SK-N-SH treated with all-trans-retinoic acid at 6 μM for 48 hours (cell line): ENCODE measurements around the gene TBC1D8B.
"Not testable (repeated sequence)": the region's sequence is repeated elsewhere in the genome, so short reads cannot be mapped to it uniquely, and the experiment has no call there.

ENCODE experiments used
- ATAC-seq: fragments of 200-7000 bp; cut with Tn5 transposase; 3 replicates; pipeline ENCODE4 v1.9.1; 2020; ENCODE audit warnings: mild to moderate bottlenecking, moderate library complexity
- ARNTL ChIP-seq: fragments of 450-650 bp; formaldehyde crosslinking; IDR thresholded peaks from 2 replicates; pipeline ENCODE4 v1.5.0; 2020; ENCODE audit warnings: low read depth, mild to moderate bottlenecking, moderate library complexity, borderline replicate concordance
- BACH2 ChIP-seq: fragments of 250-450 bp; sonication (Bioruptor Pico); IDR thresholded peaks from 2 replicates; pipeline ENCODE4 v1.9.0; 2021; ENCODE audit warnings: mild to moderate bottlenecking, borderline replicate concordance
- CSDC2 ChIP-seq: fragments of 250-450 bp; sonication (Bioruptor Pico); IDR thresholded peaks from 2 replicates; pipeline ENCODE4 v1.5.0; 2020; ENCODE audit warnings: mild to moderate bottlenecking, moderate library complexity
- ESRRG ChIP-seq: fragments of 250-450 bp; sonication (Bioruptor Pico); IDR thresholded peaks from 2 replicates; pipeline ENCODE4 v1.6.1; 2021; ENCODE audit warnings: mild to moderate bottlenecking
- GLIS3 ChIP-seq: fragments of 250-450 bp; sonication (Bioruptor Pico); IDR thresholded peaks from 2 replicates; pipeline ENCODE4 v1.5.0; 2020; ENCODE audit warnings: mild to moderate bottlenecking, moderate library complexity
- ISL1 ChIP-seq: fragments of 250-450 bp; sonication (Bioruptor Pico); IDR thresholded peaks from 2 replicates; pipeline ENCODE4 v2.1.2; 2022; ENCODE audit warnings: mild to moderate bottlenecking, moderate library complexity
- OSR1 ChIP-seq: fragments of 250-450 bp; sonication (Bioruptor Pico); IDR thresholded peaks from 2 replicates; pipeline ENCODE4 v1.8.0; 2022; ENCODE audit warnings: moderate library complexity, mild to moderate bottlenecking, inconsistent platforms
- PPARA ChIP-seq: fragments of 250-450 bp; sonication (Bioruptor Pico); IDR thresholded peaks from 2 replicates; pipeline ENCODE4 v1.5.0; 2020; ENCODE audit warnings: mild to moderate bottlenecking, borderline replicate concordance
- RARB ChIP-seq: fragments of 250-450 bp; sonication (Bioruptor Pico); IDR thresholded peaks from 2 replicates; pipeline ENCODE4 v1.8.0; 2021; ENCODE audit warnings: mild to moderate bottlenecking, moderate library complexity
- SNAI2 ChIP-seq: fragments of 250-450 bp; sonication (Bioruptor Pico); IDR thresholded peaks from 2 replicates; pipeline ENCODE4 v1.5.0; 2020; ENCODE audit warnings: mild to moderate bottlenecking, moderate library complexity
- TCF4 ChIP-seq: fragments of 250-450 bp; sonication (Bioruptor Pico); IDR thresholded peaks from 2 replicates; pipeline ENCODE4 v1.8.0; 2021; ENCODE audit warnings: mild to moderate bottlenecking, moderate library complexity, borderline replicate concordance
- TOX ChIP-seq: fragments of 250-450 bp; sonication (Bioruptor Pico); IDR thresholded peaks from 2 replicates; pipeline ENCODE4 v1.8.0; 2021; ENCODE audit warnings: mild to moderate bottlenecking, moderate library complexity, borderline replicate concordance
- ZC3H10 ChIP-seq: fragments of 250-450 bp; sonication (Bioruptor Pico); IDR thresholded peaks from 2 replicates; pipeline ENCODE4 v1.5.1; 2021; ENCODE audit warnings: mild to moderate bottlenecking, moderate library complexity
- ZFP3 ChIP-seq: fragments of 250-450 bp; sonication (Bioruptor Pico); IDR thresholded peaks from 2 replicates; pipeline ENCODE4 v1.5.0; 2020; ENCODE audit warnings: mild to moderate bottlenecking, moderate library complexity
- ZNF565 ChIP-seq: fragments of 450-650 bp; formaldehyde crosslinking; conservative IDR thresholded peaks from 2 replicates; pipeline ENCODE4 v1.5.0; 2020; ENCODE audit warnings: low read depth, mild to moderate bottlenecking, moderate library complexity
- ZNF70 ChIP-seq: fragments of 450-650 bp; formaldehyde crosslinking; IDR thresholded peaks from 2 replicates; pipeline ENCODE4 v1.5.0; 2020; ENCODE audit warnings: mild to moderate bottlenecking, moderate library complexity
- ZNF8 ChIP-seq: fragments of 450-650 bp; formaldehyde crosslinking; IDR thresholded peaks from 2 replicates; pipeline ENCODE4 v1.5.0; 2020; ENCODE audit warnings: mild to moderate bottlenecking, moderate library complexity
- TF ChIP-seq, protein P1 (sequence below): fragments of 250-450 bp; sonication (Bioruptor Pico); IDR thresholded peaks from 2 replicates; pipeline ENCODE4 v1.5.0; 2020; ENCODE audit warnings: mild to moderate bottlenecking, moderate library complexity
- TF ChIP-seq, protein P2 (sequence below): fragments of 250-450 bp; sonication (Bioruptor Pico); IDR thresholded peaks from 2 replicates; pipeline ENCODE4 v1.8.0; 2020; ENCODE audit warnings: mild to moderate bottlenecking, moderate library complexity, borderline replicate concordance
- TF ChIP-seq, protein P3 (sequence below): fragments of 250-450 bp; sonication (Bioruptor Pico); IDR thresholded peaks from 2 replicates; pipeline ENCODE4 v1.8.0; 2021; ENCODE audit warnings: low read depth, mild to moderate bottlenecking, moderate library complexity, borderline replicate concordance
- TF ChIP-seq, protein P4 (sequence below): fragments of 250-450 bp; sonication (Bioruptor Pico); IDR thresholded peaks from 2 replicates; pipeline ENCODE4 v1.5.1; 2020; ENCODE audit warnings: low read depth, mild to moderate bottlenecking, moderate library complexity
- TF ChIP-seq, protein P5 (sequence below): fragments of 250-450 bp; sonication (Bioruptor Pico); IDR thresholded peaks from 2 replicates; pipeline ENCODE4 v1.5.1; 2021; ENCODE audit warnings: mild to moderate bottlenecking, moderate library complexity

Gene TBC1D8B

GRCh38 chrX:106802388-106803275, at the start of gene TBC1D8B:
TSS of gene TBC1D8B (plus strand) at chrX:106802673. CDS start at chrX:106802854, 181 bp downstream.
- peak; percentile 99 for ATAC-seq
- TF ChIP-seq SNAI2 (CRISPR knock-in tag) (no peak), ARNTL (CRISPR knock-in tag) (no peak), ZNF70 (CRISPR knock-in tag) (no peak)

DNA sequence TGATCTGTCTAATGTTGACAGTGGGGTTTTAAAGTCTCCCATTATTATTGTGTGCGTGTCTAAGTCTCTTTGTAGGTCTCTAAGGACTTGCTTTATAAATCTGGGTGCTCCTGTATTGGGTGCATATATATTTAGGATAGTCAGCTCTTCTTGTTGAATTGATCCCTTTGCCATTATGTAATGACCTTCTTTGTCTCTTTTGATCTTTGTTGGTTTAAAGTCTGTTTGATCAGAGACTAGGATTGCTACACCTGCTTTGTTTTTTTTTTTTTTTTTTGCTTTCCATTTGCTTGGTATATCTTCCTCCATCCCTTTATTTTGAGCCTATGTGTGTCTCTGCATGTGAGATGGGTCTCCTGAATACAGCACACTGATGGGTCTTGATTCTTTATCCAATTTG, 33.2 kb upstream of the TBC1D8B start:
- ATAC-seq: not testable (repeated sequence)

- TF ChIP-seq, protein P1, sequence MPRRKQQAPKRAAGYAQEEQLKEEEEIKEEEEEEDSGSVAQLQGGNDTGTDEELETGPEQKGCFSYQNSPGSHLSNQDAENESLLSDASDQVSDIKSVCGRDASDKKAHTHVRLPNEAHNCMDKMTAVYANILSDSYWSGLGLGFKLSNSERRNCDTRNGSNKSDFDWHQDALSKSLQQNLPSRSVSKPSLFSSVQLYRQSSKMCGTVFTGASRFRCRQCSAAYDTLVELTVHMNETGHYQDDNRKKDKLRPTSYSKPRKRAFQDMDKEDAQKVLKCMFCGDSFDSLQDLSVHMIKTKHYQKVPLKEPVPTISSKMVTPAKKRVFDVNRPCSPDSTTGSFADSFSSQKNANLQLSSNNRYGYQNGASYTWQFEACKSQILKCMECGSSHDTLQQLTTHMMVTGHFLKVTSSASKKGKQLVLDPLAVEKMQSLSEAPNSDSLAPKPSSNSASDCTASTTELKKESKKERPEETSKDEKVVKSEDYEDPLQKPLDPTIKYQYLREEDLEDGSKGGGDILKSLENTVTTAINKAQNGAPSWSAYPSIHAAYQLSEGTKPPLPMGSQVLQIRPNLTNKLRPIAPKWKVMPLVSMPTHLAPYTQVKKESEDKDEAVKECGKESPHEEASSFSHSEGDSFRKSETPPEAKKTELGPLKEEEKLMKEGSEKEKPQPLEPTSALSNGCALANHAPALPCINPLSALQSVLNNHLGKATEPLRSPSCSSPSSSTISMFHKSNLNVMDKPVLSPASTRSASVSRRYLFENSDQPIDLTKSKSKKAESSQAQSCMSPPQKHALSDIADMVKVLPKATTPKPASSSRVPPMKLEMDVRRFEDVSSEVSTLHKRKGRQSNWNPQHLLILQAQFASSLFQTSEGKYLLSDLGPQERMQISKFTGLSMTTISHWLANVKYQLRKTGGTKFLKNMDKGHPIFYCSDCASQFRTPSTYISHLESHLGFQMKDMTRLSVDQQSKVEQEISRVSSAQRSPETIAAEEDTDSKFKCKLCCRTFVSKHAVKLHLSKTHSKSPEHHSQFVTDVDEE (CRISPR knock-in tag): no peak
- TF ChIP-seq TCF4 (CRISPR knock-in tag): no peak
- TF ChIP-seq SNAI2 (CRISPR knock-in tag): no peak
- TF ChIP-seq ZNF70 (CRISPR knock-in tag): no peak
- no peak for TF ChIP-seq ESRRG (CRISPR knock-in tag)
- TF ChIP-seq ISL1 (CRISPR knock-in tag): no peak
- TF ChIP-seq, protein P2, sequence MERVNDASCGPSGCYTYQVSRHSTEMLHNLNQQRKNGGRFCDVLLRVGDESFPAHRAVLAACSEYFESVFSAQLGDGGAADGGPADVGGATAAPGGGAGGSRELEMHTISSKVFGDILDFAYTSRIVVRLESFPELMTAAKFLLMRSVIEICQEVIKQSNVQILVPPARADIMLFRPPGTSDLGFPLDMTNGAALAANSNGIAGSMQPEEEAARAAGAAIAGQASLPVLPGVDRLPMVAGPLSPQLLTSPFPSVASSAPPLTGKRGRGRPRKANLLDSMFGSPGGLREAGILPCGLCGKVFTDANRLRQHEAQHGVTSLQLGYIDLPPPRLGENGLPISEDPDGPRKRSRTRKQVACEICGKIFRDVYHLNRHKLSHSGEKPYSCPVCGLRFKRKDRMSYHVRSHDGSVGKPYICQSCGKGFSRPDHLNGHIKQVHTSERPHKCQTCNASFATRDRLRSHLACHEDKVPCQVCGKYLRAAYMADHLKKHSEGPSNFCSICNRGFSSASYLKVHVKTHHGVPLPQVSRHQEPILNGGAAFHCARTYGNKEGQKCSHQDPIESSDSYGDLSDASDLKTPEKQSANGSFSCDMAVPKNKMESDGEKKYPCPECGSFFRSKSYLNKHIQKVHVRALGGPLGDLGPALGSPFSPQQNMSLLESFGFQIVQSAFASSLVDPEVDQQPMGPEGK (CRISPR knock-in tag): no peak
- no peak for TF ChIP-seq ZC3H10
- TF ChIP-seq ZNF565 (CRISPR knock-in tag): no peak
- TF ChIP-seq PPARA (CRISPR knock-in tag): no peak
- TF ChIP-seq ZNF8 (CRISPR knock-in tag): no peak
- no peak for TF ChIP-seq RARB
- no peak for TF ChIP-seq TOX
- no peak for TF ChIP-seq ARNTL (CRISPR knock-in tag)
- no peak for TF ChIP-seq CSDC2 (CRISPR knock-in tag)
- no peak for TF ChIP-seq OSR1 (CRISPR knock-in tag)
- TF ChIP-seq, protein P3, sequence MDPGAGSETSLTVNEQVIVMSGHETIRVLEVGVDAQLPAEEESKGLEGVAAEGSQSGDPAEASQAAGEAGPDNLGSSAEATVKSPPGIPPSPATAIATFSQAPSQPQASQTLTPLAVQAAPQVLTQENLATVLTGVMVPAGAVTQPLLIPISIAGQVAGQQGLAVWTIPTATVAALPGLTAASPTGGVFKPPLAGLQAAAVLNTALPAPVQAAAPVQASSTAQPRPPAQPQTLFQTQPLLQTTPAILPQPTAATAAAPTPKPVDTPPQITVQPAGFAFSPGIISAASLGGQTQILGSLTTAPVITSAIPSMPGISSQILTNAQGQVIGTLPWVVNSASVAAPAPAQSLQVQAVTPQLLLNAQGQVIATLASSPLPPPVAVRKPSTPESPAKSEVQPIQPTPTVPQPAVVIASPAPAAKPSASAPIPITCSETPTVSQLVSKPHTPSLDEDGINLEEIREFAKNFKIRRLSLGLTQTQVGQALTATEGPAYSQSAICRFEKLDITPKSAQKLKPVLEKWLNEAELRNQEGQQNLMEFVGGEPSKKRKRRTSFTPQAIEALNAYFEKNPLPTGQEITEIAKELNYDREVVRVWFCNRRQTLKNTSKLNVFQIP (CRISPR knock-in tag): no peak
- TF ChIP-seq, protein P4, sequence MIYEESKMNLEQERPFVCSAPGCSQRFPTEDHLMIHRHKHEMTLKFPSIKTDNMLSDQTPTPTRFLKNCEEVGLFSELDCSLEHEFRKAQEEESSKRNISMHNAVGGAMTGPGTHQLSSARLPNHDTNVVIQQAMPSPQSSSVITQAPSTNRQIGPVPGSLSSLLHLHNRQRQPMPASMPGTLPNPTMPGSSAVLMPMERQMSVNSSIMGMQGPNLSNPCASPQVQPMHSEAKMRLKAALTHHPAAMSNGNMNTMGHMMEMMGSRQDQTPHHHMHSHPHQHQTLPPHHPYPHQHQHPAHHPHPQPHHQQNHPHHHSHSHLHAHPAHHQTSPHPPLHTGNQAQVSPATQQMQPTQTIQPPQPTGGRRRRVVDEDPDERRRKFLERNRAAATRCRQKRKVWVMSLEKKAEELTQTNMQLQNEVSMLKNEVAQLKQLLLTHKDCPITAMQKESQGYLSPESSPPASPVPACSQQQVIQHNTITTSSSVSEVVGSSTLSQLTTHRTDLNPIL (CRISPR knock-in tag): no peak
- no peak for TF ChIP-seq BACH2
- no peak for TF ChIP-seq GLIS3 (CRISPR knock-in tag)
- ATAC-seq: no peak
Measured at GRCh38 chrX:106774981-106775380, 27.5 kb upstream of the TBC1D8B start.

GRCh38 chrX:106780264-106780663, 22.2 kb upstream of the TBC1D8B start:
- TF ChIP-seq RARB (no peak), ZC3H10 (no peak), ZFP3 (CRISPR knock-in tag) (no peak), BACH2 (no peak), ARNTL (CRISPR knock-in tag) (no peak), SNAI2 (CRISPR knock-in tag) (no peak), ESRRG (CRISPR knock-in tag) (no peak), ISL1 (CRISPR knock-in tag) (no peak)
- TF ChIP-seq, protein P1 (CRISPR knock-in tag): no peak
- TF ChIP-seq, protein P5, sequence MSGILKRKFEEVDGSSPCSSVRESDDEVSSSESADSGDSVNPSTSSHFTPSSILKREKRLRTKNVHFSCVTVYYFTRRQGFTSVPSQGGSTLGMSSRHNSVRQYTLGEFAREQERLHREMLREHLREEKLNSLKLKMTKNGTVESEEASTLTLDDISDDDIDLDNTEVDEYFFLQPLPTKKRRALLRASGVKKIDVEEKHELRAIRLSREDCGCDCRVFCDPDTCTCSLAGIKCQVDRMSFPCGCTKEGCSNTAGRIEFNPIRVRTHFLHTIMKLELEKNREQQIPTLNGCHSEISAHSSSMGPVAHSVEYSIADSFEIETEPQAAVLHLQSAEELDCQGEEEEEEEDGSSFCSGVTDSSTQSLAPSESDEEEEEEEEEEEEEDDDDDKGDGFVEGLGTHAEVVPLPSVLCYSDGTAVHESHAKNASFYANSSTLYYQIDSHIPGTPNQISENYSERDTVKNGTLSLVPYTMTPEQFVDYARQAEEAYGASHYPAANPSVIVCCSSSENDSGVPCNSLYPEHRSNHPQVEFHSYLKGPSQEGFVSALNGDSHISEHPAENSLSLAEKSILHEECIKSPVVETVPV (CRISPR knock-in tag): no peak

More at GRCh38 chrX:106780264-106780663, 22.2 kb upstream of the TBC1D8B start:
- no peak for ATAC-seq
